GM21737 (cell line): ENCODE data around the gene SIX5.

Experiments used
- ATAC-seq: cut with Tn5 transposase; IDR thresholded peaks from one replicate; pipeline ENCODE4 v1.9.1; 2021; ENCODE audit warnings: mild to moderate bottlenecking, moderate library complexity; ENCODE audit not compliant: unreplicated experiment

The SIX5 gene

DNA sequence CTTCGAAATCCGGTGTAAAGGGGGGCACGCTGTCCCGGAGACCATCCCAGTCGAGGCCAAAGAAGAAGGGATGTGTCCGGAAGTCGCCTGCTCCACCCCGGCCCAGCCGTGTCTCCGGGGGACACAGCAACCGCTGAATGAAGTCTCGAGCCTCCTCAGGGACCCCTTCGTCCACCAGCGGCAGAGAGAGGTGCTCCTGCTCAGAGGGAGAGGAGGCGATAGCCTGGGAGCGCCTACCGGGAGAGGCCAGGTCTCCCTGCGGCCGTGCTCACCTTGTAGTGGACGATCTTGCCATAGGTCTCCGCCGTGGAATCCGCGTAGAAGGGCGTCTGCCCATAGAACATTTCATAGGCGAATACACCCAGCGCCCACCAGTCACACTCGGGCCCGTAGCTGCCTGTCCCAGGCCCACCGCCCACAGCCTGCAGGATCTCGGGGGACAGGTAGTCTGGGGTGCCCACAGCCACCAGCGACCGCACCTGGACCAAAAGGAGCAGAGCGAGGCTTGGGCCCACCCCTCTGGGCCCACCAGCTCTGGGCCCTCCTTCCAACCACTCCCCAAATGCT is 8.4 kb upstream of the SIX5 start:
- ATAC-seq: no peak

DNA sequence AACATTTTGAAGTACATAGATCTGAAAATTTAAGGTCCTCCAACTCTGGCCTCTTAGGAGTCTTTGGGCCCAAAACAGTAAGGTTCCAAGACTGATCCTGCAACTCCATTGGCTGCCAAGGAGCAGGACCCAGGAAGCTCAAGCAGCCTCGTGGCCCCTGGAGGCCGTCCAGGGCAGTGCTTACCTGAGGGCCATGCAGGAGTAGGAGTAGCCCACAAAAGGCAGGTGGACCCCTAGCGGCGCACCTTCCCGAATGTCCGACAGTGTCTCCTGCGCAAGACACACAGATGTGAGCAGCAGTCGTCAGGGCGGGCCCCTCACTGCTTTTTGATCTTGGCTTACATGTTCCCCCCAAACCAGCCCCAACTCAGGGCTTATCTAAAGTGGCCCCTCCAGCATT is 5.7 kb upstream of the SIX5 start:
- ATAC-seq: no peak

DNA sequence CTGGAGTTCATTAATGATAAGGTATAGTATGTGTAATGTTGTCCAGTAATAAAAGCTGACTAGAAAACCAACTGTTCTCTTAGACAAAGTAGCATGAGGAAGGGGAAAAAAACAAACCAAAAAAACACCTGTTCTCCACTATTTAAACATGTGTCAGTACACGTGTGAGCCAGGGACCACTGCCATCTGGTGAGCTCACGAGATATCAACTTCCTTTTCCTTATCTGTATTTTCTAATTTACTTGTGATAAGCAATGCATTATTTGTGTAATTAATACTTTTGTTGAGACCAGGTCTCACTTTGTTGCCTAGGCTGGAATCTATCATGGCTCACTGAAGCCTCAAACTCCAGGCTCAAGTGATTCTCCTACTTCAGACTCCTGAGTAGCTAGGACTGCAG is 4.3 kb upstream of the SIX5 start:
- ATAC-seq: no peak

DNA sequence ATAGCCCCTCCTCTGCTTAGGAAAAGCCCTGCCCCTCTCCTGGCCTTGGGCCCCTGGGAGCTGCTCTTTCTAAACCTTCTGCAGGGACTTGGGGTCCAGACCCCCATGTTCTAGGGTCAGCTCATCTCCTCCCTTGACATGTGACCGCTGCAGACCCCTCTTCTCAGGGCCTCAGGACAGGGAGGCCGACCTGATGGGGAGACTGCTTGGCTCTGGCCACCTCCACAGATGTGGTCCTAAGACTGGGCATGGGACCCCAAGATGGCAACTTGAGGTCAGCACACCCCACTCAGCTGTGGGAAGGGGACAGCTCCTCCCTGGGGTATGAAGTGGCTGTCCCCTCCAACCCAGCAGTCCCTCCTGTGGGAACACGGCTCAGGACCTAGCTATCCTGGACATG is 3.9 kb upstream of the SIX5 start:
- ATAC-seq: no peak

DNA sequence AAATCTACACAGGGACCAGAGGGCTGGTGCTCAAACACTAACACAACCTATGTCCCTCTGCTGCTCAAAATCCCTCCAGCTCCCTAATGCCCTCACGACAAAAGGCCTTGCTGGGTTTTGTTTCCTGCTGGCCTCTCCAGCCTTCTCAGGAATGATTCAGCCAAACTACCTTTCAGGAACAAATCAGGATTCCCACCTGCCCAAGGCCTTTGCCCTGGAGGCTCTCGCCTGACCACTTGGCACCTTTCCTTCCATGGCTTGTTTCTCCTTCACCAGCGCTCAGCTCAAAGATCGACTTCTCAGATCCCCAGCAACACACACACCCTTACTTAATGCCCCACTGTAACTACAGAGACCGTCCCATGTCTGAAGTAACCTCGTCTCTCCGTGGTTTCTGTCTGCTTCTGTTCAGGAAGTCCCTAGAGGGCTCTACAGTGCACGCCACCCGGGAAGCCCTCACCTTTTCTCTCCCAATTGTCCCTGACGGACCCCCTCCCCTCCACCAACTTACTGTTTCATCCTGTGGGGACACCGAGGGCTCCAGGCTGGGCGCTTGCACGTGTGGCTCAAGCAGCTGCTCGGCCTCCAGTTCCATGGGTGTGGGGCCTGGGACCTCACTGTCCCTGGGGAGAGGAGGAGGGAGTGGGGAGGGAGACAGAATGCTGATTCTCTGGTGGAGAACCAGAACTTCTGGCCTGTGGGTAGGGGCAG is 3.2 kb upstream of the SIX5 start:
- no peak for ATAC-seq

DNA sequence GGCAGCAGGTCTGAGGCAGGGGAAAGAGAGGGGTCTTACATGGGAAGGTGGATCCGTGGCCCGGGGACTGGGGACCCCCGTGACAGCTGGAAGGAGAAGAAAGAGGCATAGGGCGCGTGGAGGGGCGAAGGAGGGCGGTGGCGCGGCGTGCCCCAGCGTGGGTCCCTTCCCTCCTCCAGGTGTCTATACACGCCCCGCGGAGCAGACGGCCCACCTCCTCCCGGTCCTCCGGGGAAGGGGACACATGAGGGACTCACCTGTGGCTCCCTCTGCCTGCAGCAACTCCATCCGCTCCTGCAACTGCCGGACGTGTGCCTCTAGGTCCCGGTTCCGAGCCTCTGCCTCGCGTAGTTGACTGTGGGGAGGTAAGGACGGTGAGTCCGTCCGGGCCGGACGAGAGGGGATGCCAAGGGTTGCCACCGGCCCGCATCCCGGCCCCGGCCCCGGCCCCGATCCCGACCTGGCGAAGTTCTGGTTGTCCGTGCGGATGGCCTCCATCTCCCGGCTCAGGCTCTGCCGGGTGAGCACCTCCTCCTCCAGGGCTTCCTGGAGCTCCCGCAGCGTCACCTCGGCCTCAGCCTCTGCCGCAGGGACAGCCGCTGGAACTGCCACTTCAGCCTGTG is 2.4 kb upstream of the SIX5 start:
- ATAC-seq: no peak

DNA sequence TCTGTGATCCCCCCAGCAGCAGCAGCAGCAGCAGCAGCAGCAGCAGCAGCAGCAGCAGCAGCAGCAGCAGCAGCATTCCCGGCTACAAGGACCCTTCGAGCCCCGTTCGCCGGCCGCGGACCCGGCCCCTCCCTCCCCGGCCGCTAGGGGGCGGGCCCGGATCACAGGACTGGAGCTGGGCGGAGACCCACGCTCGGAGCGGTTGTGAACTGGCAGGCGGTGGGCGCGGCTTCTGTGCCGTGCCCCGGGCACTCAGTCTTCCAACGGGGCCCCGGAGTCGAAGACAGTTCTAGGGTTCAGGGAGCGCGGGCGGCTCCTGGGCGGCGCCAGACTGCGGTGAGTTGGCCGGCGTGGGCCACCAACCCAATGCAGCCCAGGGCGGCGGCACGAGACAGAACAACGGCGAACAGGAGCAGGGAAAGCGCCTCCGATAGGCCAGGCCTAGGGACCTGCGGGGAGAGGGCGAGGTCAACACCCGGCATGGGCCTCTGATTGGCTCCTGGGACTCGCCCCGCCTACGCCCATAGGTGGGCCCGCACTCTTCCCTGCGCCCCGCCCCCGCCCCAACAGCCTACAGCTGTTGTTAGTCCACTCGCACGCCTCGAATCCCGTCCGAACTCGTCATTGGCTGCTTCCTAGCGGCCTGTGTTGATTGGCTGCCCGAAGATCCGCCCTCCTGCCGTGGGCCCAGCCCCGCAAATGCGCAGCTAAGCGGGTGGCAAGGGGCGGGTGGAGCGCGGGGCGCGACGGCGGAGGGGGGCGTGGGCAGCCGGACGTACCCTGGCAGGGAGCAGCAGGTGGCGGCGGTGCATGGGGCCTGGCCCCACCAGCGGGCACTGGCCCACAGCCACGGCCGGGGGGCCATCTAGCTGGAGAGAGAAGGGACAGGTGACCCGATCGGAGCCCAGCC is 1.4 kb upstream of the SIX5 start:
- ATAC-seq: peak; percentile 43

DNA sequence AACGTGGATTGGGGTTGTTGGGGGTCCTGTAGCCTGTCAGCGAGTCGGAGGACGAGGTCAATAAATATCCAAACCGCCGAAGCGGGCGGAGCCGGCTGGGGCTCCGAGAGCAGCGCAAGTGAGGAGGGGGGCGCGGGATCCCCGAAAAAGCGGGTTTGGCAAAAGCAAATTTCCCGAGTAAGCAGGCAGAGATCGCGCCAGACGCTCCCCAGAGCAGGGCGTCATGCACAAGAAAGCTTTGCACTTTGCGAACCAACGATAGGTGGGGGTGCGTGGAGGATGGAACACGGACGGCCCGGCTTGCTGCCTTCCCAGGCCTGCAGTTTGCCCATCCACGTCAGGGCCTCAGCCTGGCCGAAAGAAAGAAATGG is 754 bp upstream of the SIX5 start:
- no peak for ATAC-seq

DNA sequence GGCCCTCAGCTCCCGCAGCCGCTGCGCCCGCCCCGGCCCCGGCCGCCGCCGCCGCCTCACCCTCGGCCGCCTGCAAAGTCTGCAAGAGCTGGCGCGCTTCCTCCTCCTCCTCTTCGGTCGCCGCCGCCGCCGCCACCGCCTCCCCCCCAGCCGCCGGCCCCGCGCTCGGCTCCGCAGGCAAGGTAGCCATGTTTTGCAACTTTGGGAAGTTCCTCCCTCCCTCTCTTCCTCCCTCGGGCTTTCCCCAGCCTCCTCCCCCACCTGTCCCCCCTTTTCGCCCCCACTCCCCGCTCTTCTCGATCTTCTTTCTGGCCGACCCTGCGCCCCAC is 433 bp downstream of the SIX5 start:
- ATAC-seq: no peak

DNA sequence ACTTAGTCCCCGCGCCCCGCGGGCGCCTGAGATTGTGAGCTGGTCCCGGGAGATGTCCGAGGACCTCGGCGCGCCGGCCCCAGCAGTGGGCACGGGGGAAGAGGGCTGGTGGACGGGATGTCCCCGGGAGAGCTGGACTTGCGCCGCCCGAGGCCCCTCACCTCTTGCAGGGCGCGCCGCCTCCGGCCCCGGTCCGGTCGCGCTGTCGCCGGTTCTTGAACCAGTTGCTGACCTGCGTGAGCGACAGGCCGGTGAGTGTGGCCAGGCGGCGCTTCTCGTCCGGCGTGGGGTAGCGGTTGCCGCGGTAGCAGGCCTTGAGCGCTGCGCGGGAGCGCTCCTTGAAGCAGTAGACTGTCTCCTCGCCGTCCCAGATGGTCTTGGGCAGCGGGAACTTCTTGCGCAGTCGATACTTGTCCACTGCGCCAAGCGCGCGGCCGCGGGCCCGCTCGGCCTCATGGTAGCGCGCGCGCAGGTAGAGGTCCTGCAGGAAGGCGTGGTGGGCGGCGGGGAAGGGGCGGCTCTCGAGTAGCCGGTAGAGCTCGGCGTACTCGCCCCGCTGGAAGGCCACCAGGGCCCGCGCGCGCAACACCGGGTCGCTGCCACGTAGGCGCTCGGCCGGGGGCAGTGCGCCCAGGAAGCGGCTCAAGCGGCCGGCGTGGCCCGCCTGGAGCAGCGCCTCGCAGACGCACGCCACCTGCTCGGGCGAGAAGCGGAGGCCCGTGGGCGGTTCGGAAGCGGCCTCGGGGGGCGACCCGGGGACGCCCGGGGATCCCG is 984 bp downstream of the SIX5 start:
- no peak for ATAC-seq

DNA sequence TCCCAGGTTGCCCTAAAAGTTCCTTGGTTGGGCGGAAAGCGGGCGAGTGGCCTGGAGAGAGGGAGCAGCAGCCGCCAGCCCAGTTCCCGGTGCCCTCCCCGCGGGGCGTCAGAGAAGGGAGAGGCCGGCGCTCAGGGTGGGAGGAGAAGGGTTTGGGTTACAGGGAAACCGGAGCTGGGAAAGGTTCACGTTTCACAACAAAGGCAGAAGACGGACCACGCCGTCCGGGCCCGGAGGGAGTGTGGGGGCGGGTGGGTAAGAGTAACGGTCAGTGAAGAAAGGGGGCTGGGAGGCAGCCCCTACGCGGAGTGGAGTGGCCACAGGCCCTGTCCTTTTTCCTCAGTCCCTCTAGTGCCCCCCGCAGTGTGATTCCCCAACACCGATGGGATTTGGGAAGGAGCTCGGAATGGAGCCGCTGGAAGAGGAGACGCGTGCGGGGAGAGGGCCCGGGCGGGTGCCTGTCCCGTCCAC is 1.6 kb downstream of the SIX5 start:
- no peak for ATAC-seq

DNA sequence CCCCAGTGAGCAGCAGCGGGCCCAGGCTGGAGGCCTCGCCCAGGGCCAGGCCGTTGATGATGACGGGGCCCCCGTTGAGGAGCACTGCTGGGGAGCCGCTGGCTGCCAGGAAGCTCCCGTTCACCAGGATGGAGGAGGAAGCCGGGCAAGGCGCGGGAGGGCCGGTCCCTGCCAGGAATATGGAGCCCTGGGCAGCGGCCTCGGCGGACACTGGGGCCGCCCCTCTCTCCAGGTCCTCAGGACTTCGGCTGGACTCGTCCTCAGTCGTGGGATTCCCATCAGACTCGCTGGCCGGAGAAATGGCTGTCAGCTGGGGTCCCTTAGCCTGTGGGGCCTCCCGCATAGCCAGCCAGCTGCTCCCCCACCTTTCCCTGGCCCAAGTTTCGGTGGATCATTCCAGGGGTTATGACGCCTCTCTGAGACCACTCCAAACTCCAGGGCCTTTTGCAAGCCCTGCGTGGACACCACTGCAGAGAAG is 2.1 kb downstream of the SIX5 start:
- no peak for ATAC-seq

DNA sequence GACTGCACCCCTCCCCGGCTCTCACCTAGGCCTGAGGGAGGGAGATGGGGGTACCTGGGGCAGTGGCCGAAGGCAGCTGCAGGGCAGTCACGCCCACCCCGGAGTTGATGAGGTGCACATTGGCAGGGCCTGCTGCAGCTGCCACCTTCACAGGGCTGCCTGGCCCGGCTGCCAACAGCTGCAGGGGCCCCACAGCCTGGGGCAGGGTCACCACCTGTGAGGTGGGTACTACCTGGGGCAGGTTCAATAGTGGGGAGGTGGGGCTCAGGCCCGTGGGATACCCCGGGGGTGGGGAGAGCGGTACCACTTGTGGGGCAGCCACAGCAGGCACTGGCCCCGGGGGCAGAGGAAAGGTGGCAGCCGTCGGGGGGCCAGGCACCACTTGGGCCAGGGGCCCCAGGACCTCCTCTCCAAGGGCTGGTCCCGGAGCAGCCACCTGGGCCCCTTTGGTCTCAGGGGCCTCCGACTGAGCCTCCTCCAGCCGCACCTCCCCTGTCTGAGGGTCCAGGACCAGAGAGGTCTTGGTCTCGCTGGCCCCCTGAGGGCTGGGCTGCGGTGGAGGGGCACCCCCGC is 2.7 kb downstream of the SIX5 start:
- ATAC-seq: no peak

DNA sequence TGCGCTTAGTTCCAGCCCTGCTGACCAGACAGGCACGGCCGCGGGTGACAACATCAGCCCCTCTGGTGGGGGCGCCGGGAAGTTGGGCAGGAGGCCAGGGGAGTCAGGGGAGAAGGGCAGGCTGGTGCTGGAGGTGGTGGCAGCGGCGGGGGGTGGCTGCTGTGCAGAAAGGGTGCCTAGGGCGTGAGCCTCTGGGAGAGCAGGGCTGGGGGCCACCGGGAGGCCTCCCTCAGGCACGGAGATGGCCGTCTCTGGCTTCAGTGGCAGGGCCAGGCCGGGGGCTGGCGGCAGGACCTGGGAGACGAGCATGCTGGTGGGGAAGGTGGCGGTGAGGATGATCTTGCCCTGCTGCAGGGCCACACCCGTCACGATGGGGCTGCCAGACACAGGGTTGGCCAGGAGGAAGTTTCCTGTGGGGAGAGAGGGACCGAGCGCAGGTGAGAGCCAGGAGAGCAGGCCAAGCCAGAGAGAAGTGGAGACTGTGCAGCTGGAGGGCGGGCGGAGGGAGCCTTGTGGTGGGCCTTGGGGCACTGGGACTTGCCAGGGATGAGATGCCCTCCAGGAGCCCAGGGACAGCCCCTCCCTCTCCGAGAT is 3.3 kb downstream of the SIX5 start:
- ATAC-seq: no peak

DNA sequence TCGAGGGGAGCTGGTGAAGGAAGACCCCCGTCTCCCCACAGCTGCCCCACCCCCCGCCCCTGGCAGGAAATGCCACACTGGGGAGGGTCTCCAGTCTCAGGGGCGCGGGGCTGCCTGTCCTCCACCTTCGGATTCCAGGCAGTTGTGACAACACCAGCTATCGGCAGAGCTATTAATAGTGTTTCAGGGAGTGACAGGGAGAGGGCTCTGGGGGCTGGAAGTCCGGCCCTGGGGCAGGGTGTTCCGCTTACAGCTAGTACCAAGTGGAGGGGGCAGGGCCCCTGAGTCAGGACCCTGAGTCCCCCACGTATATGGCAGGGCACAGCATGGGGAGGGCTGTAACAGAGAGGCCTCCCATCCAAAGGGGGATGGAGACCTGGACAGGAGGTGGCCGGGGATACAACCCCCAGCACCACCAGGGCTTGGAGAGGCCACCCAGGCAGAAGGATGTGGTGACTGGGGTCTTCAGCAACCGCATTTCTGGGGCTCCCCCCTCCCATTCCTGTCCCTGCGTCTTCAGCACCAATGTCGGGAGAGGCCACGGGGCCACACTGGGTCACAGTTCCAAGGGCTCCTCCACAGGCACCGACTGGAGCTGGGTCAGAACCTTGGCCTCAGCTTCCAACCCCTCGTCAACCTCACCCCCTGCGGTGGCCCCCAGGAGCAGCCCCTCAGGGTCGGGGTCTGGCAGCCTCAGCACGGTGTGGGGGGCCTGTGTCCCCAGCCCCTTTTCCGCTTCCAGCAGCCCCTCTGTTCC is 3.9 kb downstream of the SIX5 start:
- no peak for ATAC-seq

DNA sequence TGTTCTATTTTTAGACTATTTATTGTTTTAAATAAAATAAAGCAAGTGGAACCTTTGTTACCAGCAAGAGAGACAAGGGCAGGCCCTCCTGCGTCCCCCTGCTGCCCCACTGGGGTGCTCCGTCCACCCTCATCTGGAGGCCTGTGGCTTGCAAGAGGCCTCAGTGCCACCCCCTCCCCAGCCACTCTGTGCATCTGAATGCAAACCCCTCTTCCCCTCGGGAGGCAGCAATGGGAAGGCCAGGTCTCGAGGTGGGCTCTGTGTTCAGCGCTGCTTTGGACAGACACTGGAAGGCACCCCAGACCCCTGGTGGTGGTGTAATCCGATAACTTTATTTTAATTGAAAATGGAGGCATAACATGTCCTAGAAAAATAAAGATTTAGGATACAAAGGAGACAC is 4.6 kb downstream of the SIX5 start:
- no peak for ATAC-seq

DNA sequence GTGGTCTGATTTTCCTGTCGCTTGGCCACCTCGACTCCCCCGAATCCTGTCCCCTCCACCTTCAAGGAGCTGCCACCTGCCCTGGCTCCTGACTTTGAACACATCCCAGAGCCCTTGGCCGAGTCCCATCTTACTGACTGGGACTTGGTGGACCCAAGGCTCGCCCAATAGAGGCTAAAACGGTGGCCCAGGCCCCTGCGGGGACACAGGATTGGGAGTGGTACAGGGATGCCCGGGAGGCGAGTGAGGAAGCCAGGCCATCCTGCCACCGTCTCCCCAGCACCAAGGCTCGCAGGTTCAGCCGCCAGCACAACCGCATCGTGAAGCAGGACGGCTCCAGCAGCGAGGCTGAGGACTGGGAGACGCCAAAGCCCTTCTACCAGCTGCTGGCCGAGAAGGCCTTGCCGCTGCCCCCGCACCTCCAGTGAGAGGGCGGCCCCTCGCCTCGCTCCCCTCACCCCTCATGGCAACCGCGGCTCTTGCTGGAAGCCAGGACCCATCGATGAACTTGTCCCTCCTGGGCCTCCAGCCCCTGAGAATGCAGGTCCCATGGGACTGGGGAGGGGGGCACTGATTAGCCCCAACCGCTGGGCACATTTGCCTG is 5.3 kb downstream of the SIX5 start:
- ATAC-seq: no peak

DNA sequence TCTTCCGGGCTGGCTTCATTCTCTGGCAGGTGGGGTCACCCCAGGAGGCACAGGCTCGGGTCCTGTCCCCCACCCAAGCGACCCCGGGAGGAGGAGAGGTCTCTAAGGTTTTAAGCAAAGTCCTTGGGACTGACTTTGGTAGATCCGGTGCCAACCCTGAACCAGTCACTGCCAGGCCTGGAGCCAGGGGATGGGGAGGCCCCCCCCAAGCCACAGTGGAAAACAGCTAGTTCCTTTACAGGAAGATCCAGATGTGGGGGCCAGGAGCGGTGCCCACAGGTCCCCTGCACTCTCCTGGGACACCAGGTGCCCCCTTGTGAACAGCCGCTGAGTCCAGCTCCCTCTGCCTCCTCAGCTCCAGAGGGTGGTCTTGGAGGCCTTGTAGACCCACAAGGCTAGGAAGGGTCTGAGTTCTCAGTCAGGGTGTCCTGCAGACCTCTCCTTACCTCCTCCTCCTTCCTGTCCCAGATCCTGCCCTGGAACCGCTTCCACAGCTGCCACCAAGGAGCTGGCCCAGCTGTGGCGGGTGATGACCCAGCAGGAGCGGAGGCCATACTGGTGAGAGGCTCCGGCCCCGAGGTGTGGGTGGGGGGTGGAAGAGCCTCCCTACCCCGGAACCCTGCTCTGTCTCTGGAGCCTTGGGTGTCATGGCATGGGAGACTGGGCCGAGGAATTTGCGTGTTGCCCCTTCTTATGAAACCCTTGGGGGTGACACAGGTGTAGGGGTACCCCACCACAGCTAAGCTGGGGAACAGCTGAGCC is 6.0 kb downstream of the SIX5 start:
- no peak for ATAC-seq
